IMR-90 (cell line): Measurements from ENCODE around the gene NKX2-3. TPM values are rescaled to one million over a fixed set of nuclear protein-coding genes. Genes with fewer than 3 reads are reported as not detected.

ENCODE experiments used
- ATAC-seq: fragments of 200-7000 bp; cut with Tn5 transposase; 2 replicates; pipeline ENCODE4 v1.9.1; 2020; ENCODE audit warnings: low read depth, mild to moderate bottlenecking, moderate library complexity
- BruUV-seq: library from RNA; stranded (reverse); fragments of 400-500 nt; replicated peaks from 2 replicates; lab custom pipeline; 2021; lab: Mats Ljungman, UMichigan
- CTCF ChIA-PET: fragments of 300-600 bp; formaldehyde crosslinking; extraction: SDS; loops from one replicate; lab custom pipeline; 2021; ENCODE audit warnings: antibody characterized with exemption; lab: Yijun Ruan, JAX
- POLR2A ChIA-PET: fragments of 300-600 bp; sonication (Branson Sonifier 250); formaldehyde crosslinking; loops from one replicate; lab custom pipeline; 2022; ENCODE audit warnings: antibody characterized with exemption; ENCODE audit not compliant: unreplicated experiment; lab: Charles Lee
- DNase-seq: peaks from one replicate; pipeline ENCODE4 v3.0.0; 2013
- H2AFZ ChIP-seq: replicated peaks from 2 replicates; pipeline ENCODE3; 2013; ENCODE audit warnings: low read length, mild to moderate bottlenecking; ENCODE audit not compliant: poor library complexity
- H2AK5ac ChIP-seq: 2 replicates; pipeline ENCODE4 v1.6.1; 2013; ENCODE audit warnings: low read depth, low read length, inconsistent platforms
- H2AK9ac ChIP-seq: replicated peaks from 2 replicates; pipeline ENCODE3; 2013; ENCODE audit warnings: mild to moderate bottlenecking, low read depth, low read length, moderate library complexity; ENCODE audit not compliant: poor library complexity
- H2BK120ac ChIP-seq: 2 replicates; pipeline ENCODE4 v1.6.1; 2013; ENCODE audit warnings: low read depth, low read length, inconsistent platforms
- H2BK15ac ChIP-seq: 3 replicates; pipeline ENCODE4 v1.6.1; 2013; ENCODE audit warnings: low read depth, low read length, inconsistent platforms
- H2BK20ac ChIP-seq: 2 replicates; pipeline ENCODE4 v1.6.1; 2013; ENCODE audit warnings: low read depth, mild to moderate bottlenecking, inconsistent platforms, low read length, moderate library complexity
- H2BK5ac ChIP-seq: 2 replicates; pipeline ENCODE4 v1.6.1; 2013; ENCODE audit warnings: mild to moderate bottlenecking, low read depth, low read length, inconsistent platforms; ENCODE audit not compliant: poor library complexity, severe bottlenecking
- H3K14ac ChIP-seq: replicated peaks from 2 replicates; pipeline ENCODE4 v1.6.1; 2013; ENCODE audit warnings: low read depth, low read length, inconsistent platforms
- H3K18ac ChIP-seq: 2 replicates; pipeline ENCODE4 v1.6.1; 2013; ENCODE audit warnings: low read depth, low read length, control low read depth
- H3K23ac ChIP-seq: 2 replicates; pipeline ENCODE4 v1.6.1; 2013; ENCODE audit warnings: low read depth, low read length, inconsistent platforms
- H3K27ac ChIP-seq: 2 replicates; pipeline ENCODE4 v1.5.1; 2013; ENCODE audit warnings: mild to moderate bottlenecking, control low read depth, low read length; ENCODE audit not compliant: insufficient read depth
- H3K27me3 ChIP-seq: 2 replicates; pipeline ENCODE4 v1.6.1; 2013; ENCODE audit warnings: low read length; ENCODE audit not compliant: control insufficient read depth, insufficient read depth
- H3K36me3 ChIP-seq: 2 replicates; pipeline ENCODE4 v1.6.1; 2013; ENCODE audit warnings: low read length, mixed read lengths; ENCODE audit not compliant: control insufficient read depth, insufficient read depth
- H3K4ac ChIP-seq: 2 replicates; pipeline ENCODE4 v1.6.1; 2013; ENCODE audit warnings: low read depth, low read length, inconsistent platforms
- H3K4me1 ChIP-seq: 2 replicates; pipeline ENCODE4 v1.6.1; 2013; ENCODE audit warnings: low read length, mixed read lengths; ENCODE audit not compliant: control insufficient read depth, insufficient read depth
- H3K4me2 ChIP-seq: 2 replicates; pipeline ENCODE4 v1.6.1; 2013; ENCODE audit warnings: low read depth, mild to moderate bottlenecking, control low read depth, low read length, moderate library complexity
- H3K4me3 ChIP-seq: 2 replicates; pipeline ENCODE4 v1.5.1; 2013; ENCODE audit warnings: low read depth, mild to moderate bottlenecking, control low read depth, low read length, moderate library complexity; ENCODE audit not compliant: insufficient read depth
- H3K56ac ChIP-seq: 2 replicates; pipeline ENCODE4 v1.6.1; 2013; ENCODE audit warnings: low read length, inconsistent platforms; ENCODE audit not compliant: insufficient read depth; ENCODE audit errors: extremely low read depth
- H3K79me1 ChIP-seq, 2 experiments: 2 replicates each; pipeline ENCODE4 v1.6.1; 2013; ENCODE audit warnings: low read length in 2 of 2, inconsistent platforms in 1 of 2, low read depth in 1 of 2
- H3K9ac ChIP-seq: 2 replicates; pipeline ENCODE4 v1.6.1; 2013; ENCODE audit warnings: low read depth, low read length, control low read depth
- H3K9me1 ChIP-seq: 2 replicates; pipeline ENCODE4 v1.6.1; 2013; ENCODE audit warnings: low read length, inconsistent platforms; ENCODE audit not compliant: insufficient read depth
- H3K9me3 ChIP-seq: 2 replicates; pipeline ENCODE4 v1.6.1; 2013; ENCODE audit warnings: low read length; ENCODE audit not compliant: control insufficient read depth, insufficient read depth
- H4K20me1 ChIP-seq: 2 replicates; pipeline ENCODE4 v1.6.1; 2013; ENCODE audit warnings: low read length, inconsistent platforms; ENCODE audit not compliant: insufficient read depth
- H4K5ac ChIP-seq: 2 replicates; pipeline ENCODE4 v1.6.1; 2013; ENCODE audit warnings: mild to moderate bottlenecking, low read depth, low read length, control low read depth
- H4K8ac ChIP-seq, 2 experiments: 2 replicates each; pipeline ENCODE4 v1.6.1; 2013; ENCODE audit warnings: low read depth in 2 of 2, low read length in 2 of 2, control low read depth in 1 of 2, inconsistent platforms in 1 of 2
- H4K91ac ChIP-seq: 2 replicates; pipeline ENCODE4 v1.6.1; 2013; ENCODE audit warnings: low read depth, low read length, inconsistent platforms; ENCODE audit not compliant: insufficient read depth
- BHLHE40 ChIP-seq: fragments of 150-350 bp; IDR thresholded peaks from 2 replicates; pipeline ENCODE4 v1.6.1; 2016; ENCODE audit warnings: mild to moderate bottlenecking, low read depth, low read length
- CEBPB ChIP-seq: IDR thresholded peaks from 2 replicates; pipeline ENCODE4 v1.6.1; 2012; ENCODE audit warnings: low read depth, low read length, improper control_type of control experiment
- CHD1 ChIP-seq: IDR thresholded peaks from 2 replicates; pipeline ENCODE4 v1.6.1; 2012; ENCODE audit warnings: low read depth, low read length, improper control_type of control experiment
- FOS ChIP-seq: fragments of 150-350 bp; IDR thresholded peaks from 2 replicates; pipeline ENCODE4 v1.6.1; 2016; ENCODE audit warnings: low read depth, low read length
- MAFK ChIP-seq: IDR thresholded peaks from 2 replicates; pipeline ENCODE4 v1.6.1; 2012; ENCODE audit warnings: low read depth, low read length, improper control_type of control experiment
- MAZ ChIP-seq: IDR thresholded peaks from 2 replicates; pipeline ENCODE4 v1.6.1; 2012; ENCODE audit warnings: low read depth, mild to moderate bottlenecking, low read length, improper control_type of control experiment, moderate library complexity, borderline replicate concordance
- MXI1 ChIP-seq: IDR thresholded peaks from 2 replicates; pipeline ENCODE4 v1.6.1; 2012; ENCODE audit warnings: low read depth, mild to moderate bottlenecking, low read length, moderate library complexity, borderline replicate concordance
- POLR2A ChIP-seq: IDR thresholded peaks from 2 replicates; pipeline ENCODE4 v1.6.1; 2012; ENCODE audit warnings: mild to moderate bottlenecking, low read depth, low read length
- RAD21 ChIP-seq: IDR thresholded peaks from 2 replicates; pipeline ENCODE4 v1.6.1; 2012; ENCODE audit warnings: low read length, improper control_type of control experiment
- RFX5 ChIP-seq: IDR thresholded peaks from 2 replicates; pipeline ENCODE4 v1.8.0; 2012; ENCODE audit warnings: low read depth, mild to moderate bottlenecking, low read length, moderate library complexity
- SMC3 ChIP-seq: fragments of 150-350 bp; IDR thresholded peaks from 2 replicates; pipeline ENCODE4 v1.6.1; 2016; ENCODE audit warnings: low read depth, mild to moderate bottlenecking, antibody characterized with exemption, low read length, moderate library complexity
- WGBS, 2 experiments: methylation state at CpG; one replicate each; pipeline versions ENCODE4 v1.1.5 to v1.1.7; 2013; ENCODE audit warnings: missing lambda C conversion rate in 2 of 2; ENCODE audit not compliant: insufficient read length in 1 of 2; ENCODE audit errors: extremely low coverage in 2 of 2; 5-methylcytosine and 5-hydroxymethylcytosine counted together
- dilution Hi-C: fragments of 300-500 bp; cut with HindIII; formaldehyde crosslinking; loops from one replicate; pipeline ENCODE4 v1.14.3; 2018; ENCODE audit warnings: low sequenced_read_pairs; ENCODE audit not compliant: unreplicated experiment
- in situ Hi-C: fragments of 300-500 bp; cut with MboI; formaldehyde crosslinking; loops from 3 replicates; pipeline ENCODE4 v1.14.3; 2019; ENCODE audit warnings: low sequenced_read_pairs, inconsistent platforms, mixed read lengths
- intact Hi-C: fragments of 100-400 bp; cut with micrococcal nuclease; formaldehyde crosslinking; loops from 2 replicates; pipeline ENCODE4 v1.10.0; 2022
- polyA plus RNA-seq, 3 experiments: library from polyadenylated mRNA; depleted of rRNA; stranded (reverse); fragments of >200 nt; gene quantifications; 2 replicates each; pipeline ENCODE4 v1.2.3, GENCODE V29; 2012; ENCODE audit warnings: low replicate concordance in 1 of 3
- total RNA-seq: library from RNA; depleted of rRNA; stranded (reverse); fragments of >200 nt; gene quantifications from 2 replicates; pipeline ENCODE4 v1.2.3, GENCODE V29; 2012
- TF ChIP-seq, protein P1 (sequence below): fragments of 150-350 bp; IDR thresholded peaks from 2 replicates; pipeline ENCODE4 v1.6.1; 2017; ENCODE audit warnings: mild to moderate bottlenecking, antibody characterized with exemption, low read length, low read depth
- TF ChIP-seq, protein P2 (sequence below): conservative IDR thresholded peaks from 2 replicates; pipeline ENCODE4 v1.5.1; 2012; ENCODE audit warnings: mild to moderate bottlenecking, low read depth, low read length, improper control_type of control experiment

NKX2-3 gene
- total and polyA plus RNA-seq, 2 of the 4 experiments (the other 2 are of a cell fraction), result not detected

DNA sequence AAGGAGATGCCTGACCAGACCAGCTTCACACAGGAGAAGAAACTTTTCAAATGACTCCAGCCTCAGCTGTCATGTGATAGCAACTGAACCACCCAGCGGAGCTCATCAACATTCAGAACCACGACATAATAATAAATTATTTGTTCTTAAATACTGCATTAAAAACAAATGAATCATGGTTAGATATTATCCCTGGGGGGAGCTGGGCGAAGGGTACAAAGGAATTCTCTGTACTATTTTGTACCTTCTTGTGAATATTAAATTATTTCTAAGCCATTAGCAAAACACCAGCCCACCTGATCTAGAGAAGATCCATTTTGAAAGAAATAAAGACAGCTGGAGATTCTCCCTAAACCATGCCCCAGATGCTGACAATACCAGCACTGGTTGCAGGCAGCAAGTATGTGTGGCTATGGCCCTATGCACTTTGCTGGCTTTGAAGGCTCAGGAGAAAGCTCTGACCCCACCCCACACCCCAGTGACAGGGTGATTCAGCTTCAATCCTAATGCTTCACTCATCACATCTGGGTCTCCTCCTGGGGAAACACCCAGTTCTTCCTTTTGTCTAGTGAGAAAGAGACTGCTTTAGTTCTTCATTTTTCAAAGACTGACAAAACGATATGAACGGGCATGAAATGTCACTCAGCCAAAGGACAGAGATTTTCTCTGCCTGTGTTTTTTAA is 45.5 kb upstream of the NKX2-3 start:
- intact Hi-C loops, result no loop called here
- ChIA-PET POLR2A (no interaction called here), CTCF (no interaction called here)
- Histone ChIP-seq H2AFZ (no peak overlapping the region), H3K56ac (no peak overlapping the region), H3K9me3 (no peaks in the 10 kb centered on the region), H4K91ac (no peak overlapping the region), H3K4me2 (no peak overlapping the region), H3K9me1 (no peaks in the 10 kb centered on the region), H3K4ac (no peak overlapping the region), H4K20me1 (no peaks in the 10 kb centered on the region), H2BK5ac (no peak overlapping the region), H2BK15ac (no peak overlapping the region), H3K14ac (no peak overlapping the region), H3K23ac (no peak overlapping the region), H3K79me1 (no peaks in the 10 kb centered on the region), H3K27ac (no peak overlapping the region), H2AK5ac (no peak overlapping the region), H3K4me3 (no peak overlapping the region), H4K8ac (no peak overlapping the region), H2BK20ac (no peak overlapping the region), H3K27me3 (peaks cover 16% of the 10 kb centered on the region), H3K18ac (no peak overlapping the region), H2BK120ac (no peak overlapping the region), H2AK9ac (no peak overlapping the region), H3K36me3 (no peaks in the 10 kb centered on the region), H3K4me1 (no peaks in the 10 kb centered on the region), H4K5ac (no peak overlapping the region), H3K9ac (no peak overlapping the region)
- no peak for ATAC-seq
- no CpG with 5 or more reads among the region's 5 CpGs for WGBS, 2 experiments
- BruUV-seq, result no TSS peak
- in situ Hi-C loops, result no loop called here
- dilution Hi-C loops, result no loop called here
- TF ChIP-seq SMC3 (no peak), RFX5 (no peak), FOS (no peak), BHLHE40 (no peak), MXI1 (no peak), MAFK (no peak), POLR2A (no peak), CHD1 (no peak), MAZ (no peak), CEBPB (no peak), RAD21 (no peak)
- TF ChIP-seq, protein P1, sequence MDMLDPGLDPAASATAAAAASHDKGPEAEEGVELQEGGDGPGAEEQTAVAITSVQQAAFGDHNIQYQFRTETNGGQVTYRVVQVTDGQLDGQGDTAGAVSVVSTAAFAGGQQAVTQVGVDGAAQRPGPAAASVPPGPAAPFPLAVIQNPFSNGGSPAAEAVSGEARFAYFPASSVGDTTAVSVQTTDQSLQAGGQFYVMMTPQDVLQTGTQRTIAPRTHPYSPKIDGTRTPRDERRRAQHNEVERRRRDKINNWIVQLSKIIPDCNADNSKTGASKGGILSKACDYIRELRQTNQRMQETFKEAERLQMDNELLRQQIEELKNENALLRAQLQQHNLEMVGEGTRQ, result no peak
- TF ChIP-seq, protein P2, sequence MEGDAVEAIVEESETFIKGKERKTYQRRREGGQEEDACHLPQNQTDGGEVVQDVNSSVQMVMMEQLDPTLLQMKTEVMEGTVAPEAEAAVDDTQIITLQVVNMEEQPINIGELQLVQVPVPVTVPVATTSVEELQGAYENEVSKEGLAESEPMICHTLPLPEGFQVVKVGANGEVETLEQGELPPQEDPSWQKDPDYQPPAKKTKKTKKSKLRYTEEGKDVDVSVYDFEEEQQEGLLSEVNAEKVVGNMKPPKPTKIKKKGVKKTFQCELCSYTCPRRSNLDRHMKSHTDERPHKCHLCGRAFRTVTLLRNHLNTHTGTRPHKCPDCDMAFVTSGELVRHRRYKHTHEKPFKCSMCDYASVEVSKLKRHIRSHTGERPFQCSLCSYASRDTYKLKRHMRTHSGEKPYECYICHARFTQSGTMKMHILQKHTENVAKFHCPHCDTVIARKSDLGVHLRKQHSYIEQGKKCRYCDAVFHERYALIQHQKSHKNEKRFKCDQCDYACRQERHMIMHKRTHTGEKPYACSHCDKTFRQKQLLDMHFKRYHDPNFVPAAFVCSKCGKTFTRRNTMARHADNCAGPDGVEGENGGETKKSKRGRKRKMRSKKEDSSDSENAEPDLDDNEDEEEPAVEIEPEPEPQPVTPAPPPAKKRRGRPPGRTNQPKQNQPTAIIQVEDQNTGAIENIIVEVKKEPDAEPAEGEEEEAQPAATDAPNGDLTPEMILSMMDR, result no peak
- DNase-seq, result no peak
